ENCODE results near the gene SPHK1.
"Not testable (repeated sequence)": the region's sequence is repeated elsewhere in the genome, so short reads cannot be mapped to it uniquely, and the experiment has no call there.

Gene SPHK1

GRCh38 chr17:76384222-76384986 lies at the start of gene SPHK1:
TSS of gene SPHK1 (plus strand) at chr17:76384609. CDS start at chr17:76385645, 1,036 bp downstream.
- Histone ChIP-seq H3K4me3 (ENCODE audit: low read length) (peak within 1 kb of the TSS; percentile 59), H3K4me1 (ENCODE audit: insufficient read depth, low read length) (peaks cover 13% of the 10 kb centered on the region), H3K9me3 (ENCODE audit: low read length) (no peaks in the 10 kb centered on the region), H3K27me3 (ENCODE audit: insufficient read depth, low read length) (no peaks in the 10 kb centered on the region), H3K36me3 (ENCODE audit: insufficient read depth, low read length) (peaks cover 9% of the 10 kb centered on the region), H2AFZ (ENCODE audit: low read depth, low read length) (peak within 1 kb of the TSS; percentile 91)

- no peaks in the 10 kb centered on the region for H3K9me3 ChIP-seq (ENCODE audit: low read length)
- no peaks in the 10 kb centered on the region for H3K27me3 ChIP-seq (ENCODE audit: insufficient read depth, low read length)
- H2AFZ ChIP-seq (ENCODE audit: low read depth, low read length): no peak overlapping the region
- H3K36me3 ChIP-seq (ENCODE audit: insufficient read depth, low read length): peaks cover 13% of the 10 kb centered on the region
- peaks cover 7% of the 10 kb centered on the region for H3K4me1 ChIP-seq (ENCODE audit: insufficient read depth, low read length)
- H3K4me3 ChIP-seq (ENCODE audit: low read length): no peak overlapping the region
These were observed 48.6 kb upstream of the SPHK1 start for GRCh38 chr17:76335716-76336381.

GRCh38 chr17:76336756-76337412 lies 47.5 kb upstream of the SPHK1 start:
- Histone ChIP-seq H3K27me3 (ENCODE audit: insufficient read depth, low read length) (no peaks in the 10 kb centered on the region), H2AFZ (ENCODE audit: low read depth, low read length) (no peak overlapping the region), H3K4me3 (ENCODE audit: low read length) (no peak overlapping the region), H3K36me3 (ENCODE audit: insufficient read depth, low read length) (peaks cover 12% of the 10 kb centered on the region), H3K9me3 (ENCODE audit: low read length) (no peaks in the 10 kb centered on the region), H3K4me1 (ENCODE audit: insufficient read depth, low read length) (peaks cover 6% of the 10 kb centered on the region)

GRCh38 chr17:76337413-76337777 lies 47.0 kb upstream of the SPHK1 start:
- no peaks in the 10 kb centered on the region for H3K27me3 ChIP-seq (ENCODE audit: insufficient read depth, low read length)
- H2AFZ ChIP-seq (ENCODE audit: low read depth, low read length): no peak overlapping the region
- H3K4me3 ChIP-seq (ENCODE audit: low read length): no peak overlapping the region
- peaks cover under 1% of the 10 kb centered on the region for H3K4me1 ChIP-seq (ENCODE audit: insufficient read depth, low read length)
- H3K9me3 ChIP-seq (ENCODE audit: low read length): no peaks in the 10 kb centered on the region
- peaks cover 16% of the 10 kb centered on the region for H3K36me3 ChIP-seq (ENCODE audit: insufficient read depth, low read length)

DNA sequence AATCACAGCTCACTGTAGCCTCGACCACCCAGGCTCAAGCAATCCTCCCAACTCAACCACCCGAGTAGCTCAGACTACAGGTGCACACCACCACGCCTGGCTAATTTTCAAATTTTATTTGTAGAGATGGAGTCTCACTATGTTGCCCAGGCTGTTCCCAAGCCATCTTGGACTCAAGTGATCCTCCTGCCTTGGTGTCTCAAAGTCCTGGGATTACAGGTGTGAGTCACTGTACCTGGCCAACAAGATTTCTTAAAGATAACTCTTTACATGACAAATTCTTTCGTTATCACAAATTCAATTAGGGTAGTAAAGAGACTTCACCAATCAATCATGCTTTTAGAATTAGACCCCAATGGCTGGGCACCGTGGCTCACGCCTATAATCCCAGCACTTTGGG lies 43.1 kb upstream of the SPHK1 start:
- Histone ChIP-seq H3K27me3 (ENCODE audit: insufficient read depth, low read length) (no peaks in the 10 kb centered on the region), H3K4me3 (ENCODE audit: low read length) (no peak overlapping the region), H3K36me3 (ENCODE audit: insufficient read depth, low read length) (peaks cover 38% of the 10 kb centered on the region), H3K4me1 (ENCODE audit: insufficient read depth, low read length) (no peaks in the 10 kb centered on the region), H3K9me3 (ENCODE audit: low read length) (no peaks in the 10 kb centered on the region), H2AFZ (ENCODE audit: low read depth, low read length) (no peak overlapping the region)

DNA sequence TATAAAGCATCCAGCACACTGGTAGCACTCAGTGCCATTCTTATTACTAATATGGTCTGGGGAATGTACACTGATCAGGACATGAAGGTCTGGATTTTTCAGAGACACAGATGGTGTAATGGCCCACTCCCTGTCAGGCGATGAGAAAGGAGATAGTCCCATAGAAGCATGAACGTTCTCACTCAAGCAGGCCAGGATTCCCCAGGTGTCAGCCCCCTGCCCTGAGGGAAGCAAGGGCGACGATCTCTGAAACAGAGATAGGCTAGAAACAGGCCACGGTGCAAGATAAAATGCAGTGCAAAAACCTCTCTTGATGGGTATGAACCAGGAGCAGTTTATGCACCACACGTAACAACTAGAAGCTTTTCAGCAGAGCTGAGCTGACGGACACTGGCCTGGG lies 41.3 kb upstream of the SPHK1 start:
- Histone ChIP-seq H2AFZ (ENCODE audit: low read depth, low read length) (no peak overlapping the region), H3K4me3 (ENCODE audit: low read length) (no peak overlapping the region), H3K9me3 (ENCODE audit: low read length) (no peaks in the 10 kb centered on the region), H3K36me3 (ENCODE audit: insufficient read depth, low read length) (peaks cover 51% of the 10 kb centered on the region), H3K27me3 (ENCODE audit: insufficient read depth, low read length) (no peaks in the 10 kb centered on the region), H3K4me1 (ENCODE audit: insufficient read depth, low read length) (no peaks in the 10 kb centered on the region)

DNA sequence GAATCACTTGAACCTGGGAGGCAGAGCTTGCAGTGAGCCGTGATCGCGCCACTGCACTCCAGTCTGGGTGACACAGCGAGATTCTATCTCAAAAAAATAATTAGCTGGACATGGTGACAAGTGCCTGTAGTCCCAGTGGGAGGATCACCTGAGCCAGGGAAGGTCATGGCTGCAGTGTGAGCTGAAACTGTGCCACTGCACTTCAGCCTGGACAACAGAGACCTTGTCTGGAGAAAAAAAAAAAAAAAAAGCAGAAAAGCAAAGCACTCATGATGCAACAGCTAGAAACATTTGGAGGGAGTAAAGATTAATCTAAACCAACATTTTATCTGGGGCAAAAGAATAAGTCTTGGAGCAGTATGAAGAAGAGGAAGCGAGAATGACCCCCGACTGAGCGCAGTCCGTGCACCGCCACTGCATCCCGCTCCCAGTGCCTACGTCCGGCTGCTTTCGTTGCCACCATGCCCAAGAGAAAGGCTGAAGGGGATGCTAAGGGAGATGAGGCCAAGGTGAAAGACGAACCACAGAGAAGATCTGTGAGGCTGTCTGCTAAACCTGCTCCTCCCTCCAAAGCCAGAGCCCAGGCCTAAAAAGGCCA lies 38.9 kb upstream of the SPHK1 start:
- Histone ChIP-seq H2AFZ (ENCODE audit: low read depth, low read length) (no peak overlapping the region), H3K9me3 (ENCODE audit: low read length) (no peaks in the 10 kb centered on the region), H3K4me3 (ENCODE audit: low read length) (no peak overlapping the region), H3K36me3 (ENCODE audit: insufficient read depth, low read length) (peaks cover 48% of the 10 kb centered on the region), H3K4me1 (ENCODE audit: insufficient read depth, low read length) (no peaks in the 10 kb centered on the region), H3K27me3 (ENCODE audit: insufficient read depth, low read length) (no peaks in the 10 kb centered on the region)

DNA sequence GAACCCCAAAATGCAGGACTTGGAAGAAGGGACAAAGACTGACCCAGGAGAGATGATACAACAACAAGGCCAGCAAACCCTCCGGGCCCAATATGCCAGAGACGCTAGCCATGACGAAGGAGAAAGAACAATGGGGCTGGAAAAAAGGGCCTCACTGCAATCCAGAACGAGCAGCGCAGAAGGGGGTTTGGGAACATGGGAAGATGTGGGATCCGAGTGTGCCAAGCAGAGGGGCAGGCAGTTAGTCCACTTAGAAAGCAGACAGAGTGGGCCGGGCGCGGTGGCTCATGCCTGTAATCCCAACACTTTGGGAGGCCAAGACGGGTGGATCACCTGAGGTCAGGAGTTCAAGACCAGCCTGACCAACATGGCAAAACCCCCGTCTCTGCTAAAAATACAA lies 37.5 kb upstream of the SPHK1 start:
- not testable (repeated sequence) for H3K4me3 ChIP-seq (ENCODE audit: low read length); H3K9me3 ChIP-seq (ENCODE audit: low read length); H2AFZ ChIP-seq (ENCODE audit: low read depth, low read length); H3K4me1 ChIP-seq (ENCODE audit: insufficient read depth, low read length); H3K27me3 ChIP-seq (ENCODE audit: insufficient read depth, low read length)
- peaks cover 42% of the 10 kb centered on the region for H3K36me3 ChIP-seq (ENCODE audit: insufficient read depth, low read length)

GRCh38 chr17:76350463-76350862 lies 33.9 kb upstream of the SPHK1 start:
- H3K9me3 ChIP-seq (ENCODE audit: low read length): no peaks in the 10 kb centered on the region
- no peaks in the 10 kb centered on the region for H3K27me3 ChIP-seq (ENCODE audit: insufficient read depth, low read length)
- no peak overlapping the region for H3K4me3 ChIP-seq (ENCODE audit: low read length)
- peaks cover 2% of the 10 kb centered on the region for H3K4me1 ChIP-seq (ENCODE audit: insufficient read depth, low read length)
- peaks cover 24% of the 10 kb centered on the region for H3K36me3 ChIP-seq (ENCODE audit: insufficient read depth, low read length)
- no peak overlapping the region for H2AFZ ChIP-seq (ENCODE audit: low read depth, low read length)

DNA sequence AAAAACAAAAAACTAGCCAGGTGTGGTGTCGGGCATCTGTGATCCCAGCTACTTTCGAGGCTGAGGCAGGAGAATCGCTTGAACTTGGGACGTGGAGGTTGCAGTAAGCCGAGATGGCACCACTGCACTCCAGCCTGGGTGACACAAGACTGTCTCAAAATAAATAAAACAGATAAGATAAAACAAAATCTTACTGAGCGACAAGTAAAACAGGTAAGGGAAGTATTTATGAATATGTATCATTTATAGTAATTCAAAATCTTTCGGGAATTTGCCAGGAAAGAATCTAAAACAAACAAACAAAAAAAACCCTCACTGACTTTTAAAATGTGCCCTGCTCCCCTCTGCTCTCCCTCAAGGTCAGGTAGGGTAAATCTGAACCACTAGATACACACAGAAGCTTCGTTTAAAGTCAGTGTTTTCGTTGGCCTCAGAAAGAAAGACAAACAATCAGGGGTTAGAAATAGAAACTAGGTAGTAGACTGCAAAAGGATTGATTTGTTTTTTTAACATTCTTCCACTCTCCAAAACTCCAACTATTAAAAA lies 32.8 kb upstream of the SPHK1 start:
- Histone ChIP-seq H3K36me3 (ENCODE audit: insufficient read depth, low read length) (peaks cover 12% of the 10 kb centered on the region), H2AFZ (ENCODE audit: low read depth, low read length) (no peak overlapping the region), H3K9me3 (ENCODE audit: low read length) (no peaks in the 10 kb centered on the region), H3K4me3 (ENCODE audit: low read length) (no peak overlapping the region), H3K27me3 (ENCODE audit: insufficient read depth, low read length) (no peaks in the 10 kb centered on the region), H3K4me1 (ENCODE audit: insufficient read depth, low read length) (peaks cover 2% of the 10 kb centered on the region)

DNA sequence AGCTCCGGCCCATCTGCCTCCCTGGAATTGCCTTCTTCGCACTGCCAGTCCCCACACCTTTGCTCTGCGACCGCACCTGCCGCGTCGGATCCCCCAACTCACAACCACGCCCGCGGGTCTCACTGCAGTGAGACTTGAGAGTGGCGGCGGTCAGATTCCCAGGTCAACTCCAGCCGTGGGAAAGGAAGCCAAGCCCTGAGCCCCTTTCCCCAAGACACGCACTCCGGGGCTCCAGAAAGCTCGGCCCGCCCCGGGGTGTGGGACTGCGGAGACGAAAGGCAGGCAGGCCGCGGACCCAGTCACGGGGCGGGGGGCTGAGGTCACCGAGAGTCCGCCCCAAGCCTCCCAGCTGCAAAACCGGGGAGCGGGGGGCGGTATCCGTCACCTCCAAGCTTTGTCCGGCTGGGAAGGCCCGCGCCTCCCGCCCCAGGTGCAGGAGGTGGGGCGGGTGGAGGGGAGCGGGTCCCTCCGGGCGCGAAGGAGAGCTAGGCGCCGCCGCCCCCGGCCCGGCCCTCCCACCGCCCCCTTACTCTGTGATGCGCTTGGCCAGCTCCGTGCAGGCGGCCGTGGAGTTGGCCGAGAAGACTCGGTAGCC lies 31.3 kb upstream of the SPHK1 start:
- peak overlapping the region; percentile 86 for H3K4me3 ChIP-seq (ENCODE audit: low read length)
- H3K36me3 ChIP-seq (ENCODE audit: insufficient read depth, low read length): peaks cover 2% of the 10 kb centered on the region
- no peaks in the 10 kb centered on the region for H3K9me3 ChIP-seq (ENCODE audit: low read length)
- H3K4me1 ChIP-seq (ENCODE audit: insufficient read depth, low read length): peaks cover 2% of the 10 kb centered on the region
- H2AFZ ChIP-seq (ENCODE audit: low read depth, low read length): peak overlapping the region; percentile 90
- no peaks in the 10 kb centered on the region for H3K27me3 ChIP-seq (ENCODE audit: insufficient read depth, low read length)

DNA sequence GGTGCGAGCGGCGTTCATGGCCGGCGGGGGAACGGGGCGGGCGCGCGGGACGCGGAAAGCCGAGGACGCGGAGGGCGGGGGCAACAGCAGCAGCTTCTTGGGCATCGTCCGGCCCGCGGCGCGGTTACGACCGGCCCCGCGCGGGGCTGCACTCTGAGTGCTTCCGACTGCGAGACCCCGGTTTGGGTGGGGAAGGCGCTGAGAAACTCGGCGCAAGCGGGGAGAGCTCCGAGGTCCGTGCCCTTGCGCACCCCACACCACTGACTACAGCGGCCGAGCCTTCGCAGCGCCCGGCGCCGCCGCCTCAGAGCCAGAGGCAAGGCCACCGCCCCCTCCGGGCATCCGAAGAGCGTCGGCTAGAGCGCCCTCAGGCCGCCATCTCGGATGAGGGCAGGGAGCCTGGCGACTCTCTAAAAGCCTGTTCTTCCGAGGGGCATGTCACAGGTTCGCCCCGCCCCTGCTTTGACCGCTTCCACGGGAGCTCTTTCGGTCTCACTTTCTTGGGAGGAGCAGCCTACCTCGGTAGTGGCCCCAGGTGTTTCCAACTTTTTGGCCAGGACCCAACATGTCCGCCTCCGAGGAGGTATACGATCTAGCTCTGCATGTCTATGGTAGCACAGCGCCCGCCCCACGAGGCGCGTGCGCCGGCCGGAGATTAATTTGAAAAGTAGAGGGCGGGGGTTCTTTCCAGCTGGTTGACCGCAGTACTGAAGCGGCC lies 30.7 kb upstream of the SPHK1 start, which contains the start of gene PRPSAP1:
Gene PRPSAP1, minus strand, starts transcription at position 318 of the 718 bp plus-strand sequence. Its CDS starts 213 bp downstream, at position 105.
- Histone ChIP-seq H3K9me3 (ENCODE audit: low read length) (no peaks in the 10 kb centered on the region), H3K4me3 (ENCODE audit: low read length) (peak within 1 kb of the TSS; percentile 86), H3K36me3 (ENCODE audit: insufficient read depth, low read length) (peaks cover 2% of the 10 kb centered on the region), H3K4me1 (ENCODE audit: insufficient read depth, low read length) (peaks cover 2% of the 10 kb centered on the region), H3K27me3 (ENCODE audit: insufficient read depth, low read length) (no peaks in the 10 kb centered on the region), H2AFZ (ENCODE audit: low read depth, low read length) (peak within 1 kb of the TSS; percentile 90)
